Motor neuron (in vitro differentiated cells): ENCODE results near the gene PRKCA. TPM values are rescaled to one million over a fixed set of nuclear protein-coding genes. Genes with fewer than 3 reads are reported as not detected.
"Not testable (repeated sequence)": the region's sequence is repeated elsewhere in the genome, so short reads cannot be mapped to it uniquely, and the experiment has no call there.

Experiments used
- ATAC-seq, 8 experiments: fragments of 200-7000 bp; cut with Tn5 transposase; replicated peaks in 6 of 8; 2 replicates each; pipeline ENCODE4 v1.8.0; 2021; ENCODE audit warnings: mild to moderate bottlenecking in 8 of 8, moderate library complexity in 8 of 8
- H3K27ac ChIP-seq, 2 donors: fragments of 250-450 bp; sonication (Bioruptor Pico); 2 replicates each; pipeline ENCODE4 v1.9.0; 2021; ENCODE audit warnings: antibody characterized with exemption in 2 of 2, mild to moderate bottlenecking in 2 of 2, moderate library complexity in 1 of 2
- H3K4me1 ChIP-seq, 2 donors: fragments of 250-450 bp; sonication (Bioruptor Pico); replicated peaks in 1 of 2; 2 replicates each; pipeline ENCODE4 v1.6.1; 2021; ENCODE audit warnings: antibody characterized with exemption in 2 of 2, mild to moderate bottlenecking in 2 of 2, moderate library complexity in 1 of 2
- H3K4me3 ChIP-seq, 5 donors: fragments of 250-450 bp; sonication (Bioruptor Pico); 2 replicates each; pipeline ENCODE4 v1.9.0; 2021; ENCODE audit warnings: antibody characterized with exemption in 5 of 5, mild to moderate bottlenecking in 5 of 5, moderate library complexity in 4 of 5
- WGBS, 10 experiments: fragments of 450-650 bp; shearing (Covaris generic); methylation state at CpG; one replicate each; pipeline ENCODE4 v1.0.0; 2022; 5-methylcytosine and 5-hydroxymethylcytosine counted together
- in situ Hi-C, 9 experiments: fragments of 400-800 bp; cut with MboI; loops; one replicate each; pipeline ENCODE4 v1.15.0; 2021; ENCODE audit warnings: low sequenced_read_pairs in 9 of 9, low pct_unique_long_range_greater_than_20kb in 2 of 9; ENCODE audit not compliant: unreplicated experiment in 9 of 9
- total RNA-seq, 8 experiments: library from RNA; unstranded; fragments of 300-600 nt; gene quantifications; 2 replicates each; pipeline versions ENCODE4 v1.2.3 to v1.2.4, GENCODE V29; 2022

The PRKCA gene
- total RNA-seq, 8 experiments from 2014 or later = 5.6 to 38.8 (median 8.7) TPM

- in situ Hi-C loops = no loop called here
- H3K4me3 ChIP-seq = no peak overlapping the region
- no peak overlapping the region for H3K27ac ChIP-seq
- H3K4me1 ChIP-seq = peaks cover 8 to 19% of the 10 kb centered on the region in 2 donors
- no peak for ATAC-seq
- WGBS, 10 experiments = 83 to 100% (median 96%) methylated on average over 1 to 6 of the region's 6 CpGs; no CpG with 5 or more reads in 1 of the 10 experiments
Observed at GRCh38 chr17:66351701-66352100, 49.3 kb downstream of the PRKCA start.

GRCh38 chr17:66353937-66354401 is 51.6 kb downstream of the PRKCA start:
- Histone ChIP-seq H3K27ac (no peak overlapping the region), H3K4me3 (no peak overlapping the region), H3K4me1 (peaks cover 0 to 9% of the 10 kb centered on the region in 2 donors)
- in situ Hi-C loops = no loop called here
- ATAC-seq = no peak
- 77 to 100% (median 85%) methylated on average over 1 to 6 of the region's 6 CpGs; no CpG with 5 or more reads in 4 of the 10 experiments for WGBS, 10 experiments

- Histone ChIP-seq H3K27ac (no peak overlapping the region), H3K4me1 (peaks cover 0 to 9% of the 10 kb centered on the region in 2 donors), H3K4me3 (no peak overlapping the region)
- in situ Hi-C loops = no loop called here
- WGBS, 10 experiments = 0 to 100% (median 75%) methylated on average over 1 to 3 of the region's 3 CpGs; no CpG with 5 or more reads in 1 of the 10 experiments
- no peak for ATAC-seq
Observed at GRCh38 chr17:66354472-66354871, 52.1 kb downstream of the PRKCA start.

- ATAC-seq = no peak
- no peak overlapping the region for H3K4me3 ChIP-seq
- no peak overlapping the region for H3K27ac ChIP-seq
- in situ Hi-C loops = no loop called here
- 29 to 95% (median 87%) methylated on average over 5 of the region's 5 CpGs for WGBS, 10 experiments
- peaks cover 0 to 9% of the 10 kb centered on the region in 2 donors for H3K4me1 ChIP-seq
Observed at GRCh38 chr17:66354981-66355380, 52.6 kb downstream of the PRKCA start.

GRCh38 chr17:66355510-66355909 is 53.1 kb downstream of the PRKCA start:
- ATAC-seq = no peak
- H3K4me1 ChIP-seq = peaks cover 0 to 9% of the 10 kb centered on the region in 2 donors
- 20 to 80% (median 60%) methylated on average over 1 to 2 of the region's 2 CpGs; no CpG with 5 or more reads in 3 of the 10 experiments for WGBS, 10 experiments
- no peak overlapping the region for H3K27ac ChIP-seq
- in situ Hi-C loops = no loop called here
- no peak overlapping the region for H3K4me3 ChIP-seq

DNA sequence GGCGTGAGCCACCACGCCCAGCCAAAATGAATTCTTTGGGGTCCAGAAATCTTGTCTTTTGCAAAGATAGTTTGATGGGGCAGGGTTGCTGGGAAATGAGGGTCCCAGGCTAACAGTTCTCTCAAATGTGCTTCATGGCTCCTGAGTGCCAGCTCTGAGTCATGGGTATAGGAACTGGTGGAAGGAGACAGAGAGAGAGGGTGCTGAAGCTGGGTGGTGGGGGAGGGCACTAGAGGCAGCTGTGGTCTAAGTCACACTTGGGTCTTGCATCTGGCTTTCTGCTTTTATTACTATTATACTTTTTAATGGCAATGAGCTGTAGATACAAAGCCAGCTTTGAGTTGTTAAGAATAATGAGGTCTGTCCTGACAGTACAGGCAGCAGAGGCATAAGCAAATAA is 54.6 kb downstream of the PRKCA start:
- H3K4me1 ChIP-seq = peaks cover 0 to 9% of the 10 kb centered on the region in 2 donors
- in situ Hi-C loops = no loop called here
- no peak overlapping the region for H3K4me3 ChIP-seq
- 79 to 100% methylated on average over 2 of the region's 2 CpGs; no CpG with 5 or more reads in 8 of the 10 experiments for WGBS, 10 experiments
- H3K27ac ChIP-seq = no peak overlapping the region
- ATAC-seq = peak in 1 of 8 experiments; percentile 50

GRCh38 chr17:66359351-66359750 is 56.9 kb downstream of the PRKCA start:
- in situ Hi-C loops = no loop called here
- no peak overlapping the region for H3K4me3 ChIP-seq

DNA sequence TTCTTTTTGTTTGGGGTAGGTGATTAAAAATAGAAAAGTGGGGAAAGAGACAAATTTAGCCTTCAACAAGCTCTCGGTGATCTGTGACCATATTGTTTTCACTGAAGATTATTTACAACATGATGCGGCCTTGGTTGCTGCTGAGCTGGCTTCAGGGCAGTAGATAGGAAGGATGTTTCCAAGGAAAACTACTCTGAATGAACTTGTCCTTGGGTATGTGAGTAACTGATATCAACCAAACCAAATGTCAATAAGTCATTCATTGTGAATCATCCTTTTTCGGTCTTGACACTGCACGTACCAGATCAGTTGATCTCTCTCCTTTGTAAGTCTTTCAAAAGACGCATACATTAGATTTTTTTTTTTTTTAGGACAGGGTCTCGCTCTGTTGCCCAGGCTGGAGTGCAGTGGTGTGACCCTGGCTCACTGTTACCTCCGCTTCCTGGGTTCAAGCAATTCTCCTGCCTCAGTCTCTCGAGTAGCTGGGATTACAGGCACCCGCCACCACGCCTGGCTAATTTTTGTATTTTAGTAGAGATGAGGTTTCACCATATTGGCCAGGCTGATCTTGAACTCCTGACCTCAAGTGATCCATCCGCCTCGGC is 58.6 kb downstream of the PRKCA start:
- ATAC-seq, H3K27ac ChIP-seq, in situ Hi-C loops, H3K4me3 ChIP-seq: not testable (repeated sequence)
- H3K4me1 ChIP-seq = peaks cover 9 to 12% of the 10 kb centered on the region in 2 donors
- 85 to 100% (median 94%) methylated on average over 4 to 9 of the region's 12 CpGs; no CpG with 5 or more reads in 1 of the 10 experiments for WGBS, 10 experiments

More at GRCh38 chr17:66359351-66359750, 56.9 kb downstream of the PRKCA start:
- ATAC-seq = no peak
- Histone ChIP-seq H3K27ac (no peak overlapping the region), H3K4me1 (peaks cover 0 to 8% of the 10 kb centered on the region in 2 donors)
- 66 to 100% (median 91%) methylated on average over 1 to 2 of the region's 2 CpGs for WGBS, 10 experiments

DNA sequence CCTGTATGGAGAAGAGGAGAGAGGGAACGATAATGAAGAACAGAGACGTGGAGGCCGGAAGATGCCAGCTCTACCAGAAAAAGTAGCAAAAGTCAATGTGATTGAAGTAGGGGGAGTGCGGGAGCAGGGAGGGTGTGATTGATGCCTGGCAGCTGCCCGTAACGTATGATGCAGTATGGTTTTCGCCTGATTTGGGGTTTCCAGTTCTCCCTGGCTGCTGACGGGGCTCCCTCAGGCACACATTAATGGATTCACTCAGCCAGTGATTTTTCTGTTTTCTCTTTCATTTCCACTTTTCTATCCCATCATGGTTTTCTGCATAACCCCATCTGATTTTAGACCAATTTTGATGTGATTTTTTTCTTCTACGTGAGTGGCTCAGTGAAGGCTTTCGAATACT is 62.1 kb downstream of the PRKCA start:
- 80 to 100% (median 97%) methylated on average over 1 to 10 of the region's 10 CpGs; no CpG with 5 or more reads in 2 of the 10 experiments for WGBS, 10 experiments
- Histone ChIP-seq H3K4me1 (peaks cover 15 to 18% of the 10 kb centered on the region in 2 donors), H3K27ac (no peak overlapping the region), H3K4me3 (no peak overlapping the region)
- in situ Hi-C loops = no loop called here
- ATAC-seq = no peak

- in situ Hi-C loops = no loop called here
- Histone ChIP-seq H3K27ac (no peak overlapping the region), H3K4me3 (no peak overlapping the region), H3K4me1 (peaks cover 15 to 18% of the 10 kb centered on the region in 2 donors)
- 0 to 84% (median 39%) methylated on average over 1 to 4 of the region's 4 CpGs; no CpG with 5 or more reads in 2 of the 10 experiments for WGBS, 10 experiments
- ATAC-seq = no peak
Observed at GRCh38 chr17:66364990-66365490, 62.6 kb downstream of the PRKCA start.

DNA sequence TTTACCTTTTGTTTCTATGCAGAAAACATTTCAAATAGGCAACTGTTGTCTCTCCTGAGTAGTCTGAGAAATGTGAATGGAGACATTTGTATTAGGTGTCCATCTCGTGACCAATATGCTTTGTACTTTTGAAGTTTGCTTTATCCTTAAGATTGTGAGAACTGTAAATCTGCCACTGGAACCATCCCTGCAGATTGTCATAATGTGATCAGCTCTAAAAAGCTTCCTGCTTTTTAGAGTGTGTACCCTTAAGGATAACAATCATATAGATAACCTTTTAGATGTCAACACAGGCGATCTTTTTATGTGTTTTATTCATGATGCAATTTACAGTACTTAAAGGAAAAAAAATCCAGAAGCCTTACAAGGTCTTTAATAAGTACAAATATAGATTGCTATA is 63.5 kb downstream of the PRKCA start:
- in situ Hi-C loops = no loop called here
- WGBS, 10 experiments = 29 to 85% (median 50%) methylated on average over 1 to 2 of the region's 2 CpGs; no CpG with 5 or more reads in 1 of the 10 experiments
- ATAC-seq = peak in 4 of 8 experiments; percentile 19 to 58 (median 36)
- Histone ChIP-seq H3K4me1 (peaks cover 15 to 18% of the 10 kb centered on the region in 2 donors), H3K4me3 (no peak overlapping the region), H3K27ac (no peak overlapping the region)

DNA sequence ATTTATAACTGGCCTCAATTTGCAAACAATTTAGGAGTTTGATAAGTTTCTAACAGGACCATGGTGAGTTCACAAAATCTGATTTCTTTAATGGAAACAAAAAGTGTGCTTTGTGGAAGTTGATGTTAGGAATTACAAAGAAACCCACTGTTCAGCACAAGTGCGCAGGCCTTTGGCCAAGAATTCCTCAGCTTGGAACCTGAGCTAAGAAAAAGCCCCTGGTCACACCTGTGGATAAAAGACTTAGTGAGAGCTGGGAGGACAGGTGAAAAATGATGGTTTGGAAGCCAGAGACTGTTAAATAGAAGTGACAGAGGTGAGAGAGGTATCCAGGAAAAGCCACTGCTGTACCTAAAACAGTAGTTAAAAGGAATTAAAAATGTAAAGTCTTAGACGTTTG is 64.7 kb downstream of the PRKCA start:
- no peak overlapping the region for H3K27ac ChIP-seq
- in situ Hi-C loops = no loop called here

DNA sequence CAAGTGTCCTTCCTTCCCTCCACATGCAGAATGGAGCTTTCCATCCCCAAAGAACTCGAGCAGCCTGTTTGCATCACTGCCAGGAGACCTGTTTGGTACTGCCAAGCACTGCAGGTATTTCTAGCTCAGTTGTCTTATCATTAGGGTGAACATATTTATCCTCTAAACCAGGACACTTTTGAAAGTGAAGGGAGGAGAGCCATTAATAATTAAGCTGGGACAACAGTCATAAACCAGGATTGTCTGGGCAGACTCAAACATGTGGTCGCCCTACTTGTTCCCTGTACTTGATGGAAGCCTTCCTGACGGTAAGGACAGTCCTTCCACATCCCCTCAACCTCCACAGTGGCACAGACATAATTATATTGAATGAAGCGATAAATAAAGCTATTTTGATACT is 67.4 kb downstream of the PRKCA start:
- H3K4me3 ChIP-seq = no peak overlapping the region
- no peak overlapping the region for H3K27ac ChIP-seq
- in situ Hi-C loops = no loop called here
- no peak for ATAC-seq
- H3K4me1 ChIP-seq = peaks cover 26 to 29% of the 10 kb centered on the region in 2 donors
- 70 to 100% (median 94%) methylated on average over 1 to 4 of the region's 4 CpGs for WGBS, 10 experiments

More for the DNA sequence above, 64.7 kb downstream of the PRKCA start:
- no peak overlapping the region for H3K4me3 ChIP-seq
- H3K4me1 ChIP-seq = peaks cover 15 to 18% of the 10 kb centered on the region in 2 donors
- ATAC-seq = no peak
- WGBS, 10 experiments = 50 to 100% (median 83%) methylated on average over 1 to 2 of the region's 2 CpGs; no CpG with 5 or more reads in 1 of the 10 experiments
